GM18505 (cell line): Measurements from ENCODE around the gene TWSG1.
"Not testable (repeated sequence)": the region's sequence is repeated elsewhere in the genome, so short reads cannot be mapped to it uniquely, and the experiment has no call there.

Experiments
- ATAC-seq: cut with Tn5 transposase; IDR thresholded peaks from one replicate; pipeline ENCODE4 v1.9.1; 2021; ENCODE audit not compliant: unreplicated experiment
- POLR2A ChIP-seq: IDR thresholded peaks from 4 replicates; pipeline ENCODE4 v1.6.1; 2011; ENCODE audit warnings: borderline replicate concordance; ENCODE audit not compliant: insufficient read depth, insufficient read length; ENCODE audit errors: extremely low read depth

The TWSG1 gene

DNA sequence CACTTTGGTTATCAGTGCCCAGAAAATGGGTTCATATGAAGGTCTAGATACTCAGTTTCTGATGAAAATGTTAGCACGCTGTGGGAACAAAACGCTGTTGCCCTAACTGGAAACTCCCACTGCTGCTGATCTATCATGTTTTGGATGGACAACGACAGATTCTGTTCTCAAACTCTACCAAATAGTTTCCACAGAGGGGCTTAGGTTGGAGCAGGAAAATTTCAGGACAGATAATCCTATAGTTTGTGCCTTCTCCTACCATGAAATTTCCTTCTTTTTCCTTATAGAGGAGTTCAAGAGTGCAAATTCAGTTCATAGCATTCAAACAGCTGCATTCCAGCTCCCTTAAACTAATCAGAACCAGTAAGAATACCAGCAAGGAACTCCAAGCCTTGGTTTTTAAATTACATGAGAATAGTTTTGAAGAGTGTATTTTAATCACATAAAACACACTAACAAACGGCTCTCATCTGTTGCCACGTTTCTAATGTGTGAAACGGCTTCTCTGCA lies 82.0 kb downstream of the TWSG1 start:
- TF ChIP-seq POLR2A: no peak
- no peak for ATAC-seq

DNA sequence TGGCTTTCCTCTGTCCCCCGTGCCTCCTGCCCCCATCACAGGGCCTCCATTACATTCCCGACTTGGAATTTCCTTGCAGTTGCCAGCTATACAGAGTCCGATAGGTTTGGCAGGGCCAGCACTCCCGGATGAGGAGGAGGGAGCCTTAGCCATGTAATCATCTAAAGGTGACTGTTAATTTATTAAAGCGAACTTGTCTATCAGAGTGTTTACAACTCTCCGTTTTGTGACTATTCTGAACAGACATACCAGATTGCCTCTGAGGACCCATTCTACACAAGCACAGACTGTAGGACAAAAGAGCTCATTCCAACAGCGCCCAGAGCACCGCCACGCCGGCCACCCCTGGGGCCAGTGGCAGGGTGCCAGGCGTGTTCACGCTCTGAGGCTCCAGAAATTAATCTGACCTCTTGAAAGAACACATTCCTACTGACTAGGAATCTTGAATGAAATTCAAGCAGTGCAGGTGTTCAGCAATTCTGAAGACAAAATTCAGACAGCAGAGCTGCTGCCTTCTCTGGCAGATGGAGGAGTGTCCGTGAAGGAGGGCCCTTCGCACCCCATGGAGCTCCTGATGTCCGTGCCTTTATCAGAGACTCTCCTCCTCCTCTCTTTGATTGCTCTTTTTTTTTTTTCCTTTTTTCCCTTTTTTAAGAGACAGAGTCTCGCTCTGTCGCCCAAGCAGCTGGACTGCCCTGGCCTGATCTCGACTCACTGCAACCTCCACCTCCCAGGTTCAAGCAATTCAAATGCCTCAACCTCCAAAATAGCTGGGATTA lies 82.7 kb downstream of the TWSG1 start:
- no peak for ATAC-seq
- no peak for TF ChIP-seq POLR2A

DNA sequence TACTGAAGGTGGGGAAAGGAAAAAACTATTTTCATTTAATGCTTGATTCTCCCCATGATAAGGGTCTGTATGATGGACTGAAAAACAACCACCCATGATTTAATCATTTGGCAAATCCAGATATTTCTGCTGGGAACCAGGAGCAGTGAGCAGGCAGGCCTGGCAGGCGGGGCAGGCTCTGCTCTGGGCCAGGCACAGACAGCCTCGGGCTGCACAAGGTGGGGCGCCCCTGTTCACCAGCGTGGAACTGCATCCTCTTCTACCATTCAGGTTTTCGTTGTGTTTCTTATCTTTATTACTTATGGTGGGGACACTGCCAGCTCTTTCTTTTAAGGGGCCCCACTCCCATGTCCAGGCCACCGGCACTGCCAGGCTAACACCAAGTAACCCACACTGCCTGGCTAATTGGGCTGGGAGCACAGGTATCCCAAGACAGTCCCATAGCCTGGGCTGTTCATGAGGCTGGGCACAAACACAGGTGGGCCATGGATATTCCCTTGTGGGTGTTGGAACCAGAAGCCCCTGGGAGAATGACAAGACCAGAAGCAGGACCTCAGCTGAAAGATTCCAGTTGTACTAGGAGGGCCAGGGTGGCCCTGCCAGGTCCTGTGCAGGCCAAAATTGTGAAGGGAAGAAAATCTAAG lies 83.6 kb downstream of the TWSG1 start:
- TF ChIP-seq POLR2A: no peak
- ATAC-seq: no peak

GRCh38 chr18:9419956-9420631 lies 85.5 kb downstream of the TWSG1 start:
- no peak for ATAC-seq
- no peak for TF ChIP-seq POLR2A

DNA sequence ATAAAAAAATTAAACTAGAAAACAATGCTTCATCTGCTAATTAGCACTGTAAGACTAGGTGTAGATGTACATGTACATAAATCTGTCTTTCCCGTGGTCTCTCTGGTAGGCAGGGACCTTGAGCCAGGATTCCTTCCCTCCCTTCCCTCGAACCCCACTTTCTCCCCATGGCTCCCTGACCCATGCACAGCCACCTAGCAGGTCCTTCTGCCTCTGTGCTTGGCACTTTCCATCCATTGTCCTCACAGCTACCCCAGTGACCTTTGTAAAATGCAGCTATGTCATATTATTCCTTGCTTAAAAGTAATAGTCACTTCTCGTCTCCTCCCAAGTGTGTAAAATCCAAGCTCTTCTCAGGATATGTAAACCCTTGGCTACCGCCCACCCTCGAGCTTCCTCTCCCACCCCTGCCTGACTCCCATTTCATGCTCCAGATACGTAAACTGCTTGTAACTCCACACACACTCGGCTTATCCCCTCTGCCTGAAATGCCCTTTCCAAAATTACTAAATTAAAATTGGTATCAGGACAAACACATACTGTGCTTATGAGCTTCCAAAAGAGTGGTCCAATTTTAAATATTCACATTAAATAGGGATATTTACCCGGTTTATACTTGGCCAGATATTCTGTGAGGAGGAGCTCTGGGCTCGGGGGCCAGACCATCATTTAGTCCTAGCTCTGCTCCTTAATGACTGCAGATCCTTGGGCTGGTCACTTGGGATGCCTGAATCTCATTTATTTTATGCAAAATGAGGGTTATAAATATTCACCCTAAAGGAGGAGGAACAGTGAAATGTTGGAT lies 86.7 kb downstream of the TWSG1 start:
- no peak for TF ChIP-seq POLR2A
- ATAC-seq: no peak

DNA sequence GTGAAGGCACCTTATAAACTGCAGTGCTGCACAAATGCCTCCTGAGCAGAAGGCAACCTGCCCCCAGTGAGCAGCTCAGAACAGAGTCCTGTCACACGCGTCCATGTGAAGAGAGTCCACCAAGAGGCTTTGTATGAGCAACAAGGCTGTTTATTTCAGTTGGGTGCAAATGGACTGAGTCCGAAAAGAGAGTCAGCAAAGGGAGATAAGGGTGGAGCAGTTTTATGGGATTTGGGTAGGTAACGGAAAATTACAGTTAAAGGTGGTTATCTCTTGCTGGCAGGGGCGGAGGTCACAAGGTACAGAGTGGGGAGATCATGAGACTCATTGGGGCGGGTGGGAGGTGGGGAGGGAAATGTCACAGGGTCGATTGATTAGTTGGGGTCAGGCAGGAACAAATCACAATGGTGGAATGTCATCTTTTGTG lies 87.3 kb downstream of the TWSG1 start:
- no peak for TF ChIP-seq POLR2A
- ATAC-seq: no peak

DNA sequence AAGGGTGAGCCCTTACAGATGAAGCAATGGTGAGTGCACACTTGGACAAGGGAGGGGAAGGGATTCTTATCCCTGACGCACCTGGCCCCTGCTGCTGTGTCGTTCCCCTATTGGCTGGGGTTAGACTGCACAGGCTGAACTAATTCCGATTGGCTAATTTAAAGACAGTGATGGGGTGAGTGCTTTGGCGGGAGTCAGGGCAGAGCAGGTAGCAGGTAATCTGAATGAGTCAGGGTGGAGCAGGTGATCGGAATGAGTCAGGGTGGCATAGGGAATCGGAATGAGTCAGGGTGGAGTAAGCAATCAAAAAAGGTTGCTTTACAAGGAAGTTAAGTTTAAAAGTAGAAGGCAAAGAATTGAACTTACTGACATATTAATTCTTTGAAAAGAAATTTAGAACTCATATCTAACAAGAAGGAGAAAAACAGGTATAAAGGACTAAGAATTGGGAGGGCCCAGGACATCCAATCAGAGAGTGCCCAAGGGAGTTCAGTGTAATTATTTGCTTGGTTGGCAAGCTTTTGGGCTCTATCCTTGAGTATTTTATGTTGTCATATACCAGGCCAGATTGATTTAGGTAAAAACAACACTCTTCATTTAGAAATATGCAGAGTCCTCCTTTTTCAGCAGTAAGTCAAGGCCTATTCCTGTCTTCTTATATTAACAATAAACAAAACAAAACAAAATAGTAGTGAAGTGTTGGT lies 88.4 kb downstream of the TWSG1 start:
- TF ChIP-seq POLR2A: no peak
- no peak for ATAC-seq

DNA sequence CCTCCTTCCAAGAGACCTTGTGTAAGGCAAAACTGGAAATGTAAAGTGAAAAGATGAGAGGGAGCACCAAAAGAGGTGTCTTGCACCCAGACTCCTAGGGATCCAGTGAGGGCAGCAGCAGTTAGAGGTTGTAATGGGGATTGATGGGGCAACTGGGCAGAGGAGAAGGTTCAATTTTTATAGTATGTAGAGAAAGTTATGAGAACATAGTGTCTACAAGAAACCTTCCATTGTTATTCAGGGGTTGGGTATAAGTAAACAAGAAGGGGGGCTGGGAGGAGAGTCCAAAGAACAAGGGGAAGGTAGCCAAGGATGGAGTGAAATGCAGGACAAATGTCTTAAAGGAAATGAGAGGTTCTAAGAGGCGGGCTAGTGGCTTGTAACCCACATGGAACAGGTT lies 89.1 kb downstream of the TWSG1 start:
- ATAC-seq: not testable (repeated sequence)

GRCh38 chr18:9424235-9424634 lies 89.7 kb downstream of the TWSG1 start:
- not testable (repeated sequence) for ATAC-seq

GRCh38 chr18:9426753-9427152 lies 92.2 kb downstream of the TWSG1 start:
- TF ChIP-seq POLR2A: no peak
- no peak for ATAC-seq

- ATAC-seq: no peak
- TF ChIP-seq POLR2A: no peak
Measured at GRCh38 chr18:9428301-9428706, 93.7 kb downstream of the TWSG1 start.

- no peak for TF ChIP-seq POLR2A
- ATAC-seq: no peak
Measured at GRCh38 chr18:9428862-9429661, 94.5 kb downstream of the TWSG1 start.
